ENCODE data around the gene IL18RAP. TPM values are rescaled to one million over a fixed set of nuclear protein-coding genes. Genes with fewer than 3 reads are reported as not detected.

IL18RAP gene
- total and polyA plus RNA-seq, 2 donors (not counting 3 experiments of a cell fraction or from before 2014, with no cell fraction given) = 0.03 TPM; not detected in 1

- no peak overlapping the region for H3K4me3 ChIP-seq (replicated peaks in 1 of 3; ENCODE audit: insufficient read depth in 1 of 3, low read depth in 1 of 3, low read length in 3 of 3)
- no peak overlapping the region for H3K9ac ChIP-seq (replicated peaks; ENCODE audit: extremely low read depth, insufficient read depth, low read length)
- H3K27ac ChIP-seq (ENCODE audit: insufficient read depth, low read depth, low read length) = no peak overlapping the region
- no peak for TF ChIP-seq MYC (IDR thresholded peaks at IDR 0.05; ENCODE audit: low read depth, low read length)
- TF ChIP-seq GATA2 (IDR thresholded peaks at IDR 0.05; ENCODE audit: insufficient read depth, insufficient read length, low read depth, low read length) = no peak
- no peak for TF ChIP-seq EZH2 (IDR thresholded peaks at IDR 0.05; ENCODE audit: borderline replicate concordance, low read depth, low read length, severe bottlenecking)
- no peak for TF ChIP-seq POLR2AphosphoS5 (IDR thresholded peaks at IDR 0.05; ENCODE audit: insufficient read depth, low read depth, low read length)
- TF ChIP-seq FOS (IDR thresholded peaks at IDR 0.05; ENCODE audit: borderline replicate concordance, insufficient read depth, low read length) = no peak
- TF ChIP-seq CTCF (IDR thresholded peaks at IDR 0.05; ENCODE audit: extremely low read depth in 1 of 2, insufficient read depth in 1 of 2, low read depth in 1 of 2, low read length in 2 of 2) = no peak
- no peak for TF ChIP-seq MAX (IDR thresholded peaks at IDR 0.05; ENCODE audit: insufficient read depth, insufficient read length)
- no peak for TF ChIP-seq JUN (IDR thresholded peaks at IDR 0.05; ENCODE audit: borderline replicate concordance, insufficient read depth, insufficient read length, low read depth)
- no peak for TF ChIP-seq POLR2A (IDR thresholded peaks at IDR 0.05; ENCODE audit: low read depth, low read length)
- H3K36me3 ChIP-seq (ENCODE audit: control insufficient read depth in 2 of 2, extremely low read depth in 1 of 2, insufficient read depth in 2 of 2, low read length in 2 of 2) = no peaks in the 10 kb centered on the region
- H3K4me2 ChIP-seq (ENCODE audit: insufficient read depth, low read length) = no peak overlapping the region
- H3K4me1 ChIP-seq (ENCODE audit: control insufficient read depth, extremely low read depth, insufficient read depth, low read length) = no peaks in the 10 kb centered on the region
- BruUV-seq (replicated peaks) = no TSS peak
- DNase-seq (ENCODE audit: low read depth, low spot score) = no peak
- CTCF ChIA-PET = interaction anchor here (3.0 kb wide), 1 partner anchor 12 kb away, joined by 24 read pairs; the partner anchor contains the start of gene SLC9A4
- no peak for FAIRE-seq
- H3K9me1 ChIP-seq (replicated peaks; ENCODE audit: control insufficient read depth, extremely low read depth, insufficient read depth, low read length) = no peaks in the 10 kb centered on the region
- no peaks in the 10 kb centered on the region for H3K9me3 ChIP-seq (replicated peaks; ENCODE audit: control insufficient read depth, insufficient read depth, low read length)
- intact Hi-C loops (cut with micrococcal nuclease) (no loop called here), dilution Hi-C loops (cut with MboI; ENCODE audit: extremely low pct_ligation_motif_present, low sequenced_read_pairs) (loop anchor here (25.0 kb wide), 1 partner anchor 102 kb away; no protein-coding TSS in a partner anchor)
- H3K79me2 ChIP-seq (ENCODE audit: control insufficient read depth, insufficient read depth, low read length) = no peaks in the 10 kb centered on the region
- H3K27me3 ChIP-seq (ENCODE audit: control insufficient read depth in 2 of 2, insufficient read depth in 2 of 2, low read length in 2 of 2) = peaks cover 11 to 13% of the 10 kb centered on the region in 2 experiments
- no peaks in the 10 kb centered on the region for H4K20me1 ChIP-seq (replicated peaks; ENCODE audit: control insufficient read depth, extremely low read depth, insufficient read depth, low read length)
- no peak overlapping the region for H2AFZ ChIP-seq (ENCODE audit: low read depth, low read length)
- POLR2A ChIA-PET = no interaction called here
These were observed 62.3 kb downstream of the IL18RAP start for GRCh38 chr2:102485147-102485785.

Measured in endothelial cell of umbilical vein (primary cell).